ENCODE measurements around the gene PEAK1.

The PEAK1 gene

GRCh38 chr15:77135181-77135580, 284.7 kb downstream of the PEAK1 start:
- no peak for DNase-seq (ENCODE audit: low read depth, low spot score)

GRCh38 chr15:77130315-77130930, 289.5 kb downstream of the PEAK1 start:
- no peak for DNase-seq (ENCODE audit: low read depth, low spot score)

GRCh38 chr15:77127626-77128025, 292.3 kb downstream of the PEAK1 start:
- no peak for DNase-seq (ENCODE audit: low read depth, low spot score)

GRCh38 chr15:77126529-77127326, 293.2 kb downstream of the PEAK1 start:
- no peak for DNase-seq (ENCODE audit: low read depth, low spot score)

GRCh38 chr15:77123854-77124253, 296.1 kb downstream of the PEAK1 start:
- DNase-seq (ENCODE audit: low read depth, low spot score) = no peak

DNA sequence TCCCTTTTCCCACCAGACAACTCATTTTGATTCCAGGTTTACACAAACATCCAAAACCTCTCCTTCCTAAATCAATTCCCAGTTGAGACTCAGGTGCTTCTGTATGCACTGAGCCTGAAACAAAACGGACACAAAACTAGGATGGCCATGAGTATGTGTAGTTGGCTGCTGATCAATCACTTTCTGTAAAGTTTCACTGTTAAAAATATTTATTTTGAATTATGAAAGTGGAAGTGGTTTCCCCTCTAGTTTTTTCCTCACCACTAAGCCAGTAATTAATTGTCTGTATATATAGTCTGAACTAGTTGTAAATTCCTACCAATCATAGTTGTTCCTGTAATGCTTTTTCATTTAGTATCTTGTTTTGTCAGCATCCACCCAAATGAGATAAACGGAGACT, 297.3 kb downstream of the PEAK1 start:
- DNase-seq (ENCODE audit: low read depth, low spot score) = no peak

DNA sequence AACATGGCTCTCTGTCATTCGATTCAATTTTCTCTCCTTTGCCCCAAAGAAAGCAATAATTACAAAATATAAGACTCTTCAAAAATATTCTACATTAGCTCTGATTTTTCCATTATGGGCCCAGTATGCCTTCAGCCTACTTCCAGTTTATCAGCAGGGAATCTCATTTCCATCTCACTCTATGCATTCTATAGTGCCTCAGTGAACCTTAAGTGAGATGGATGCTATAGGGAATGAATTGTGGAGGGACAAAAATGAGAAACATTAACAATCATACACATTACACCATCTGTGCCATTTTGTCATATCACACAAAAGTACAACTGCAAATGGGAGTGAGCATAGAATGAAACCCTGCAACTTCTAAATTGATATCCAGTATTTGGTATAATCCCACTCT, 298.3 kb downstream of the PEAK1 start:
- no peak for DNase-seq (ENCODE audit: low read depth, low spot score)

DNA sequence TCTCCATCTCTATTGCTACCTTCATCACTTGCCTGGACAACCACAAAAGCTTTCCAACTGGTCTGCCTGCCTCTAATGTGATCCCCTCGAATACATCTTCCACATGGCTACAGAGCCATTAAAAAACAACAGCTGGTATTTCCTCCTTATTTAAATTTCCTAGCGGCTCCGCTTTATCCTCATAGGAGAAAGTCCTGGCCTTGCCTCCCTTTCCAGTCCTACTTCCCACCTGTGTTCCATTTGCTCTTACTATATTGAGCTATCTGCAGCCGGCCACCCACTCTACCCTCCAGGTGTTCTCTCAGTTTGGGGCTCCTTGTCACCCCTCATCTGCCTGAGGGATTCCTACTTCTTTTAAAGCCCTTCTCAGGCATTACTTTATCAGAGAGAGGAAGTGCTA, 299.3 kb downstream of the PEAK1 start:
- no peak for DNase-seq (ENCODE audit: low read depth, low spot score)

GRCh38 chr15:77119446-77119845, 300.5 kb downstream of the PEAK1 start:
- no peak for DNase-seq (ENCODE audit: low read depth, low spot score)

DNA sequence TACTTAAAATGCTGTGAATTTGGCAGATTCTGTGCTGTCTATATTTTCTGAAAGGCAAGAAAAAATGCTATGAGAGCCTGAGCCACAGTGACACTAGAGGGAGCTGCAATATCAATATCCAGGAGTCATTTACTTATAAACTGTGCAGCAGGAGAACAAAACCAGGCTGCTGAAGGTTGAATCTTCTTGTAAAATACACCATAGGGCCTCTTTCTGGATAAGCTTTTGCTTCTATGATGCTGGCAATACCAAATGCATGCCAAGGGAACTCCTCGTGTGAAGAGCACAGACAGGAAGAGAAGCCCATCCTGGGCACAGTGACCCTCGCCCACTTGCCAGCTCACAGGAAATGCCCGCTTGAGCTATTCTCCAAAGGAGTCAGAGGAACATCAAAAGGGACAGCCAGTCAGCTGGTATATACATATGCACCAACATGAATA, 301.0 kb downstream of the PEAK1 start:
- DNase-seq (ENCODE audit: low read depth, low spot score) = no peak

DNA sequence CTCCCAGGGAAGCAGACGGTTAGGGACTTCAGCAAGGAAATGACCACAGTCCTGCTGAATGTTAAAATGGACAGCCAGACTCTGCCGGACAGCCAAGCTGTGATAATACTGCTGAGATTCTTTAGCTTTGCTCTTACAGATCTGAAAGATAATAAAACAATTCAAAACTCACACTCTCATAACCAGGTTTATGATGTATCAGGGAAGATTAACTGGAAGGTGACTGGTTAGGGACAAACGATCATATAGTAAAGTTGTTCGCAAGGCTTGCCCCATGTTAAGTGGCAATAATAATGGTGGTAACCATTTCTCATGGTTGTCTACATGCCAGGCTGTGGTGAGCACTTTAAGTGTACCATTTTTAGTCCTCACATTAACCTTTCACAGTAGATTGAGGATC, 304.7 kb downstream of the PEAK1 start:
- no peak for DNase-seq (ENCODE audit: low read depth, low spot score)

DNA sequence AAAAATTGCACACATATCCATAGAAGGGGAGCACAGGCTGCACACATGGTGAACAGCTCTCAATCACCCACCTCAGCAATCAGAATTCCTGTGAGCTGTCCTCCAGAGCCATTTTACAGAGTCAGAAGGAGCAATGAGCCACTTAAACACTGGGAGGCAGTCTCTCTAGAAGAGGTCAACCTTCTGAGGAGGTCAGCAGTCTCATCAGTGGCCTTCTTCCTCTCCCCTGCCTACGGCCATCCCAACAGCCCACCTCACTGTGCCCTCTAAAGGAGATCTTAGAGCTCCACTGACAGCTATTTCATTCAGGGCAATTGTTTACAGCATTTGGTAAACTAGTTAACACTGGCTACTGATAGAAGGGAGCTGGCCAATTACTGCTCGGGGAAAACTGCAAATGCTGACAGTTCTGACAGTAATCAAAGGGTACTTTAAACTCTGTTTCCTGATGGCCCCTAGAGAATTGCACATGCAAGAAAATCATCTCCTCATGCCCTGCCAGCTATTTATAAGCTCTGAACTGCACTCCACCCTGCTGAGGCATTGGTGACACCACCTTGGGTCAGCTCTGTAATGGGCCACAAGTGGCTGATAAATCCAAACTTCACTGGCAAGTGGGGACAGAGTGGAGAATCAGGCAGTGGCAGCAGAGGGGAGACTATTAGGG, 306.9 kb downstream of the PEAK1 start:
- no peak for DNase-seq (ENCODE audit: low read depth, low spot score)

GRCh38 chr15:77111789-77112188, 308.1 kb downstream of the PEAK1 start:
- no peak for DNase-seq (ENCODE audit: low read depth, low spot score)

GRCh38 chr15:77107531-77108355, 312.2 kb downstream of the PEAK1 start:
- no peak for DNase-seq (ENCODE audit: low read depth, low spot score)

- no peak for DNase-seq (ENCODE audit: low read depth, low spot score)
Observed at GRCh38 chr15:77107068-77107467, 312.8 kb downstream of the PEAK1 start.

DNA sequence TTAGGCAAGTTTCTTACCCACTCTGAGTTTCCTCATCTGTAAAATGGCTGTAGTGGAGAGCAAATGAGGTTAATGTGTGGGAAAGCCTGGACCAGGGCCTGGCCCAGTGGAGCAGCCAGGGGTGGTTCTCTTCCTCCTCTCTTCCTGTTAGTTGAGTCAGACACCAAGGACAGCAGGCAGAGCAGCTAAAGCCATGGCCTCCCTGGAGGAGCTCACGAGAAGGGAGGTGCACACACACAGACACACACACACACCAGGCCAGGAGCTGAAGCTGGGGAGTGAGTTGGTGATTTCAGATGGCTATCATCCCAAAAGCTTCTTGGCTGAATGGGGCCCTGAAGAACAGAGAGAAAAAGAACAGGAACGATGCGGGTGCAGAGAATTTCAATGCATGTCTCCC, 315.7 kb downstream of the PEAK1 start:
- DNase-seq (ENCODE audit: low read depth, low spot score) = no peak

GRCh38 chr15:77099741-77100463, 320.0 kb downstream of the PEAK1 start:
- no peak for DNase-seq (ENCODE audit: low read depth, low spot score)

DNA sequence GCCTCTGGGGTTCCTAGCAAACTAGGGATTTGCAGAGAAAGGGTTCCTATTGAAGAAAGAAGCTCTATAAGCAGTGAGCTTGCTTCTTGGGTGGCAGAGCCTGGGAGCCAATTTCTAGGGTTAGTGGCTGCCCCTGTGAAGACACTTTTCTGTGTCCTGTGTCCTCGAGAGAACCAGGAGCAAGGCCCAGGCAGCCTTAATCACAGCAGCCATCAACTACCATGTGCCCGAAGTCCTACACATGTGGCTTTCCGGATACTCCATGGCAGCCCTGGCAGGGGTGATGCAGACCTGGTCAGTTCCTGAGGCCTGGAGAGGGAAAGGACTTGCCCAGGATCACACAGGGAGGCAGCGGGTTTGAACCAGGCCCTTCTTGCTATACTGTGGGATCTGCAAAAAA, 321.3 kb downstream of the PEAK1 start:
- DNase-seq (ENCODE audit: low read depth, low spot score) = no peak

DNA sequence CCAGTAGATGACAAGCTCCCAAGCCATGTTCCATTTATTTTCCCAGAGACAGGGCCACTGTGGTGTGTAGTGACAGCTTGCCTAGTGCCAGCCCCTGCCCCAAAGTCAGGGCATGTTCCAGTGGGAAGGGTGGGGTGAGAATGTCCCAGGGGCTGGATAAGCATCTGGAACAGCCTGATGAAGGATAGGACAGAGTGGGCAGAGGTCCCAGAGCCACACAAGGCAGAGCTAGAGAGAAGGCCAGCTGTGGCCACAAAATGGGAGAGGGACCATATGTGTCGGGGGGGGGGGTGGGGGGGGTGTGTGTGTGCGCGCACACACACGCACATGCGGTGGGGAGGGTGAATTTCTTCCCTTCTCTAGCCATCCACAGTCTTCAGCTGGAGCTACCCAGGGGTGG, 322.0 kb downstream of the PEAK1 start:
- DNase-seq (ENCODE audit: low read depth, low spot score) = no peak

- DNase-seq (ENCODE audit: low read depth, low spot score) = no peak
Observed at GRCh38 chr15:77097248-77097721, 322.6 kb downstream of the PEAK1 start.

DNA sequence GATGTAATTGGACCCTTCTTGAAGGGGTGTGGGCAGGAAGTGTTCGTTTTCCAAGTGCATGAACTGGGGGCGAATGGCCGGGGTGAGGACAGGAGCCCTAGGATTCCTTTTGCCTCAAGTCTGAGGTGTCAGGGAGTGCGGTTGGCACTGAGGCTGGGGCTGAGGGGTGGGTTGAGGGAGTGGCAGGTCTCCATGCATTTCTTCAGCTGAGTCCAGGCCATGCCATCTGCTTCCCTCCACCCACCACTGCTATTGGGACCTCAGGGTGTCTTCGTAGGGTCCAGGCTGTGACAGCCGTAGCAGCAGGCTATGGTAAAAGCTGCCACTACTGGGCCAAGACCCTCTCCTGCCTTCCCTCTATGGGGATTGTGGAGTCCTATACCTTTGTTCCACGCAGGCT, 323.4 kb downstream of the PEAK1 start:
- DNase-seq (ENCODE audit: low read depth, low spot score) = no peak

Data from activated CD4-positive, CD25-positive, alpha-beta regulatory T cell treated with anti-CD3 and anti-CD28 coated beads, Interleukin-2, amount 50 U/mL, for 16 hours (primary cell).